Activated CD4-positive, CD25-positive, alpha-beta regulatory T cell (primary cell): ENCODE measurements around the gene IFNGR2.
"Not testable (repeated sequence)": the region's sequence is repeated elsewhere in the genome, so short reads cannot be mapped to it uniquely, and the experiment has no call there.

Experiments
- DNase-seq, 4 experiments: peaks; one replicate each; lab custom pipeline; 2025; lab: John Stamatoyannopoulos, UW

Gene IFNGR2

GRCh38 chr21:33437140-33437539 lies 33.9 kb downstream of the IFNGR2 start:
- DNase-seq, result no peak

- no peak for DNase-seq
Observed at GRCh38 chr21:33441489-33442477, 38.6 kb downstream of the IFNGR2 start.

DNA sequence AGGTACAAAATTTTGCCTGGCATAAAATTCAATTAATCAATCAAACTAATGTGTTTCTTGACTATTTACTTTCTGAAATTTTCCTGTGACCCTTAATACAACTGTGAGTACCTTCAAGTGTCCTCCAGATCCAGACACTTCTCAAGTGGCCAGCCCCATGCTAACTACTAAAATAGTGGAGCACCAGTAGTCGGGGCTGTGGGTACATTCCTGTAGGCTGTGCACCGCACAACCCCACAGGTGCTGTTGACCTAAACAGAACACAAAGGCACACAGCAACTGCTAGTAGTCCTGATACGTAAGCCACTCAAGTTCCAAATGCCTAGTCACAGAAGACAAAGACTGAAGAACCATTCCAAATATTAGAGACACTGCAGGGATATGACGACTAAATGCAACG lies 40.0 kb downstream of the IFNGR2 start:
- DNase-seq, result no peak

GRCh38 chr21:33444499-33444898 lies 41.3 kb downstream of the IFNGR2 start:
- no peak for DNase-seq

GRCh38 chr21:33446620-33447019 lies 43.4 kb downstream of the IFNGR2 start:
- DNase-seq, result not testable (repeated sequence)

DNA sequence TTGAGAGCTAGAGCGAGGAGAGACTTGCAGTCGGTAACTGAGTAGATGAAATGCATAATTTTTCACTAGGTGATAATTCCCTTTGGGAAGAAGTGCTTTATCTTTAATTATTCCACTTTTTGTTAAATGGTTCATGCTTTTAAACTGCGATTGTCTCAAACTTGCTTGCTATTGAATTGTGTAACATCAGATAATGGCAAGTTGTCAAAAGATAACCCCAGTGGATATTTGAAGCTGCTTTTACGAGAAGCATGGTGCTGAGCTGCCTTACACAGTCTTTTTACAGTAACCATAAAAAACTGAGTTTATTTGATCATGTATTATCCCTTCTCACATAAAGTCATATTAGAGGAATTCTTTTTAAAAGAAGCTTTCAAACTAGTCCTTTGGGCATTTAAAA lies 46.4 kb downstream of the IFNGR2 start:
- no peak for DNase-seq

DNA sequence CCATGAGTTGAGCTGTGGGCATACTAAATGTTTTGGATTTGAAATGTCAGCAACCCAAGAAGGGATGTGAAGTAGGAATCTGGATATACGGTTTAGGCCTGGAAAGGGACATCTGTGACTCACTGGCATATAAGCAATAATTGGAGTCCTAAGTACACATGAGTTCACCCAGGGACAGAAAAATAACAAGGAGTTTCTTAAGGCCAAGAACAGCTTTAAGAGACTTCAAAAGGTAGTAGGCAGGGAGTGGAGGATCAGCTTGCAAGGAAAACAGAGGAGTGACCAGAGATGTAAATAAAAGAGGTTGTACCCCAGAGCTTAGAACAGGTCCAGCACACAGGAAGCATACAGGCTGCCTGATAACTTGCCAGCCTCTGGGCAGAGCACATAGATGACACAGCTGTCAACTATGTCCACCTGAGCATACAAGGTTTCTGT lies 48.4 kb downstream of the IFNGR2 start:
- DNase-seq, result no peak

DNA sequence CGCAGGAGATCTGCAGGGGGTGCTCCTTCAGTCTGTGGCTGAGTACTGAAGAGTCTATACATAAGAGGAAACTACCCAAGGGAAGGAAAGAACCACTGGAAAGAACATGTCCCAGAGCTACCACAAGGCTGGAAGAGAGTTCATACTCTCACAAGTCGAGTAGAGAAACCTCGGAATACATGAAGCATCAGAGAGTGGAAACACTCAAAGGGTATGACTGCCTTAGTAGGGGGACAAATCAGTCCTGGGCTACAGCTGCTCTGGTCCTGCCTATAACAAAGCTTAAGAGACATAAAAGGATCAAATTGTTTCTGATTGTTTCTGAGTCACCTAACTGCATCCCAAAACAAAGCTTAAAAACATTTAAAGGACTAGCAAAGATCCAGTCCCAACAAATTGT lies 49.1 kb downstream of the IFNGR2 start:
- no peak for DNase-seq

DNA sequence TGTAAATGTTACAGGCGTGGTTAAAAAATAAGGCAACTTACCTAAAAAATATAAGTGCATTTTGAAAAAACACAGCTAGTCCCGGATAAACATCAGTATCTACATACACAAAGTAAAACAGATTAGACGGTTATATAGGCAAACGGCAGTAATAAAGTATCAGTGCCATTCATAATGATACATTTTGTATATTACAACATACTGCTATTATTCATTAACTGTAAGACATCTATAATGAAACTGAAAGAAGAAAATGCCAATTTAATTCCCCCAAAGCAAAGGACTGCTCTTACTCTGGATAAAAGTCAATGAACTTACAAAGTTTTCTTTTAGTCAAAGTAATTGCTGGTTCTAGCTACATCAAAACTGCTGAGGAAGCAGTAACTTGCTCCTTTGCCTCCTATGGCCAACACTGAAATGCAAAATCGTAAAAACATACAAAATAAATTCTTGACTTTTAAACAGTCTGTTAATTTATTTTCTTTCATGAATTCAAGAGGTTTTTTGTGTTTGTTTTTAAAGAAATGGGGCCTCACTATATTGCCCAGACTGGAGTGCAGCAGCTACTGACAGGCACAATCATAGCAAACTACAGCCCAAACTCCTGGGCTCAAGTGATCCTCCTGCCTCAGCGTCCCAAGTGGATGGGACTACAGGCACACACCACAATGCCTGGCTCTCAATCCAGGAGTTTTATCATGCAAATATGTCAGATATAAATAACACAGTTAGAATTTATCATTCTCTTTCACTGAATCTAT lies 52.7 kb downstream of the IFNGR2 start:
- DNase-seq, result no peak

GRCh38 chr21:33458861-33459260 lies 55.6 kb downstream of the IFNGR2 start:
- DNase-seq, result no peak

DNA sequence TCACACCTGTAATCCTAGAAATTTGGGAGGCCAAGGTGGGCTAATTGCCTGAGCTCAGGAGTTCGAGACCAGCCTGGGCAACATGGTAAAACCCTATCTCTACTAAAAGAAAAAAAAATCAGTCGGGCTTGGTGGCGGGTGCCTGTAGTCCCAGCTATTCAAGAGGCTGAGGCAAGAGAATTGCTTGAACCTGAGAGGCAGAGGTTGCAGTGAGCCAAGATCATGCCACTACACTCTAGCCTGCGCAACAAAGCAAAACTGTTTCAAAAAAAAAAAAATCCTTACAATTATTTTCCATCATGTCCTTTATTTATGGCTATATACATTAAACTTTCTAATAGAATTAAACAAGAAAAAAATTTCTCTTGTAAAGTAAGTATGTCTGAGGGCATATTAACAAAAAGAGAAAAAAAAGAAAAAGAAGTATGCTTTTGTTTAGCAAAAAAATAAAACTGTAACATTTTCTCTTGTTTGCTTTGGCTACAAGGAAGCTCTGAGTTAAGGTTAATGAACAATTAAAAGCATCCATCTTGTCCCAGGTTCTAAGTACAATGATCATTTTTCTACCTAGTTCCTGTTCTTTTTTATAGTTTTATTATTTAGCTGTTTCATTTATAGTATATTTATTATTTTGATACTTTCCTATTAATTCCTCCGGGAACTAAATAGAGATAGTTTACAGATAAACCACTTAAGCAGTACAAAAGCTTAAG lies 58.5 kb downstream of the IFNGR2 start:
- no peak for DNase-seq

DNA sequence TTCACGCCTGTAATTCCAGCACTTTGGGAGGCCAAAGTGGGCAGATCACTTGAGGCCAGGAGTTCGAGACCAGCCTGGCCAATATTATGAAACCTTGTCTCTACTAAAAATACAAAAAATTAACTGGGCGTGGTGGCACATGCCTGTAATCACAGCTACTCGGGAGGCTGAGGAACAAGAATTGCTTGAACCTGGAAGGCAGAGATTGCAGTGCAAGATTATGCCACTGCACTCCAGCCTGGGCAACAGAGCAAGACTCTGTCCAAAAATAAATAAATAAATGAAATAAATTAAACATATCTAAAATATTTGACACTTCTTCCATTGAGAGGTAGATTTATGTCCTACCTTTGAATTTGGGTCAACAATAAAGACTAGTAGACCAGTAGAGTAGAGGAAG lies 66.0 kb downstream of the IFNGR2 start:
- not testable (repeated sequence) for DNase-seq

GRCh38 chr21:33470701-33471100 lies 67.5 kb downstream of the IFNGR2 start:
- no peak for DNase-seq

DNA sequence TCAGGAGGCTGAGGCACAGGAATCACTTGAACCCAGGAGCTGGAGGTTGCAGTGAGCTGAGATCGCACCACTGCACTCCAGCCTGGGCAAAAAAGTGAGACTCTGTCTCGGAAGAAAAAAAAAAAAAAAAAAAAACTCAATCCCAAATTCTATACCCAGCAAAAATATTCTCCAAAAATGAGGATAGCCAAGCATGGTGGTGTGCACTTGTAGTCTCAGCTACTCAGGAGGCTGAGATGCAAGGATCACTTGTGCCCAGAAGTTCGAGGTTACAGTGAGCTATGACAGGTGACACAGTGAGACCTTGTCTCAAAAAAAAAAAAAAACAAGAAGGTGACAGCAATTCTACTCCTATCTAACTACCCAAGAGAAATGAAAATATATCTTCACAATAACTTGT lies 70.1 kb downstream of the IFNGR2 start:
- DNase-seq, result no peak

- no peak for DNase-seq
Observed at GRCh38 chr21:33477066-33477465, 73.9 kb downstream of the IFNGR2 start.

DNA sequence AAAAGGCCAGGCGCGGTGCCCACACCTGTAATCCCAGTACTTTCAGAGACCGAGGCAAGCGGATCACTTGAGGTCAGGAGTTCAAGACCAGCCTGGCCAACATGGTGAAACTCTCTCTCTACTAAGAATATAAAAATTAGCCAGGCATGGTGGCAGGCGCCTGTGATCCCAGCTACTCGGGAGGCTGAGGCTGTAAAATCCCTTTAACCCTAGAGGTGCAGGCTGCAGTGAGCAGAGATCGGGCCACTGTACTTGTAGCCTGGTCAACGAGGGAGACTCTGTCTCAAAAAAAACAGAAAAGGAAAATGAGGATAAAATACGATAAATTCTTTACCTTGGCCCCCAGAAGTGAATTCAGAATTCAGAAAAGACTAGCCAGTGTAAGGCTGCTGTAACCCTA lies 75.0 kb downstream of the IFNGR2 start:
- no peak for DNase-seq

- peak; percentile 16 to 46 (median 30) for DNase-seq
Observed at GRCh38 chr21:33478935-33479678, 75.9 kb downstream of the IFNGR2 start.

- DNase-seq, result peak; percentile 92 to 96 (median 95)
Observed at GRCh38 chr21:33479679-33480480, 76.7 kb downstream of the IFNGR2 start, which contains the start of gene TMEM50B. Gene TMEM50B, minus strand, starts transcription at chr21:33479974. Its CDS starts 11,089 bp downstream, at chr21:33468885.

GRCh38 chr21:33480481-33481103 lies 77.4 kb downstream of the IFNGR2 start:
- no peak for DNase-seq

- DNase-seq, result no peak
Observed at GRCh38 chr21:33481314-33481943, 78.2 kb downstream of the IFNGR2 start.
